Measurements from ENCODE around the gene UFD1.

DNA sequence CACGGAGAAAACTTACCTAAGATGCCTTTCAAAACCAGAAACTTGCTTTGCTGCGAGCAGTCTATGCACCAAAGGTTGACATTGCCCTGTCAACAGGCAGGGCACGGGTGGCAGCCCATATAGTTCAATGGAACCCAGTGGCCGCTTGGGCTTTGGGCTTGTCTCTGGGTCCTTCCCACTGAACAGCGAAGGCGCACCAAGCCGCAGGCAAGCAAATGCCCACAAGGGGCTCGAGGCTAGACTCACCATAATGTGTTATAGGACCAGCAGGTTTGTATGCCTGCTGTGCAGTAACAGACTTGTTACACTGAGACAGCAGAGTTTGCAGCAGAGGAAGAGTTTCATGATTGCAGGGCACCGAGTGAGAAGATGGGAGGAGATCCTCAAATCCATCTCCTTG is 24.9 kb upstream of the UFD1 start:
- TF ChIP-seq ZNF274 (IDR thresholded peaks at IDR 0.05; ENCODE audit: low read depth, low read length) = no peak
- no peak for TF ChIP-seq SUZ12 (IDR thresholded peaks at IDR 0.05; ENCODE audit: extremely low read depth, insufficient read depth, insufficient read length)
